GM19035 (cell line): ENCODE measurements around the gene DCTN5.
"Not testable (repeated sequence)": the region's sequence is repeated elsewhere in the genome, so short reads cannot be mapped to it uniquely, and the experiment has no call there.

Source experiments
- ATAC-seq: cut with Tn5 transposase; IDR thresholded peaks from one replicate; pipeline ENCODE4 v1.9.1; 2021; ENCODE audit not compliant: unreplicated experiment

DCTN5 gene

GRCh38 chr16:23691483-23692189 is 50.4 kb downstream of the DCTN5 start:
- no peak for ATAC-seq

DNA sequence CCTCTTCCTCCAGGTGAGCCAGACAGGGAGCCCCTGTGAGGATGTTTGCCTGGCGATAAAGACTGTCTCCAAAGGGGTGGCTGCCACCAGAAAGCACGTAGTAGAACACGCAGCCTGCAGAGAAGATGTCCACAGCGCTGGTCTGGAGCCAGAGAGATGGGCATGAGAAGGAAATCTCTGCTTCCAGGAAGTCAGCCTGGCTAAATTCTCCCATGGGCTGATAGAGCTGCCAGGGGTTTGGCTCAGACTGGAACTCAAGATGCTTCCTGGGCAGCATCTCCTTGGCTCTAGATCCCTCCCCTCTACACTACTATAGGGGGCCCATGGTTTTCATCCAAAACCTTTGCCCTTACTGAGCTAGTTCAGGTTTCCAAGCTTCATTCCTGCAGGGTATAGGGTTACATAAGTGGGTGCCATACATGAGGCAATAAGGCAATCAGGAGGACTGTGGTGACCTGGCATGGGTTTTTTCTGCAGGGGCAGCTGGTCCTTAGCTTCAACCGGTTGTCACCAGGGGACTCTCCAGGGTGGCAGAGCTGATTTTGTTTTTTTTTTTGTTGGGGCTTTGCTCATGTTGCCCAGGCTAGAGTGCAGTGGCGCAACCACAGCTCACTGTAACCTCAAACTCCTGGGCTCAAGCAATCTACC is 51.0 kb downstream of the DCTN5 start:
- no peak for ATAC-seq

- ATAC-seq, result no peak
Measured at GRCh38 chr16:23694265-23694643, 53.0 kb downstream of the DCTN5 start.

DNA sequence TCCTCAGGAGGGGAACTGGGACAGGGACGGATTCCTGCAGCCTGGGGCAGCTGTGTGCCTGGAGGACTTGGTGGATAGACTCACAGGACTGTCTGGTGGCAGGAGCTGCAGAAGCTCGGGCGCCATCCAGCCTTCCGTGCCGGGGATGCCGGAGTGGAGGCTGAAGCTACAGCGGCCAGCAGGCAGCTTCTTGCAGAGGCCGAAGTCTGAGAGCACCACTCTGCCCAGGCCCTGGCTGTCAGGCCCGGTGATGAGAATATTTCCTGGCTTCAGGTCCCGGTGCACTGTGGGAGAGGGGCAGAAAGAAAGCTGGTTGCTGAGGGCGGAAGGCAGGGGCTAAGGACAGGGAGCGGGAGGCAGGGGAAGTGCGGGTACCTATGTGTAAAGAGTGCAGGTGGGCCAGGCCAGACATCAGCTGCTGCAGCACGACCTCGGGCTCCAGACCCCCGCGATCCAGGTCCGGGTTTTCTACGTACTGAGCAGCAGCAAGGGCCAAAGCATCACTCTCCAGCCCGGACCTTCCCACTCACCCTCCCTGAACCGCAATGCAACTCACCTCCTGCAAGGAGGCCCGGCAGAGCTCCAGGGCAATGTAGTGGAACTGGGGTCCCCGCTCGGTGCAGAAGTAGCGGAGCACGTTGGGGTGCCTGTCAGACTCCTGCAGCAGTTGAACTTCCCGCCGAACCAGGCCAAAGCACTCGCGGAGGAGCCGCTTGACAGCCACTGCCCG is 53.5 kb downstream of the DCTN5 start:
- no peak for ATAC-seq

DNA sequence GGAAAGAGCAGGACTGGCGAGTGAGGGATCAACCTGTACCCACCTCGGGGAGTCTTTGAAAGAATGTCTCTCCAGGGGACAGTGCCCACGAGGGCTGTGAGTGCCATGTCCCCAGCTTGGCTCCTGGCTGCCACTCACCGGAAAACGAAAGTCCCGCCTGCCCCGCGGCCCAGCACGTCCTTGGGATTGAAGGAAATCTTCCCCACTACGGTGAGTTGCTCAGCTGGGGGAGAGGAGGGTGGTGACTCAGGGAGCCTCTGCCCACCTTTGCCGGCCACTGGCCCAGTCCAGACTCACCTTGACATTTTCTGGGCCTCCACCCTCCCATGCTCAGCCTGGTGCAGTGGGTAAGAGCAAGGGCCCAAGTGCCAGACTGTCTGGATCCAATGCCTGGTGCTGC is 54.5 kb downstream of the DCTN5 start:
- ATAC-seq, result no peak

DNA sequence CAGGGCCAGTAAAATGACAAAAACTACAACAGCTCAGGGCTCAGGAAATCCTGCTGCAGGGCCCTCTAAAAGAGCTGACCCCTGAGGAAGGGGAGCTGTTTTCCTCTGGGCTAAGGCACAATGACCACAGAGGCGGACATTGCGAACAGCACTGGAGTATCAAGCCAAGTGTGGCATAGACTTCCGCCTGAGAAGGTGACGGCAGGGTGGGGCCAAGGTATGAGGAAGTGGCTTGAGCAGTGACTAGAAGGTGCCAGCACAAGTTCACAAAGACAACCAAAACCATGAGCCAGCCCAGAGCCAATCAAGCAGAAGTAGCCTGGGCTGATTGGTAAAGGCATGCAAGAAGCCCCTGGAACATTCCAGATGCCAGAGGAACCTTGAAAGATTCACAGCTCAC is 57.8 kb downstream of the DCTN5 start:
- ATAC-seq, result no peak

DNA sequence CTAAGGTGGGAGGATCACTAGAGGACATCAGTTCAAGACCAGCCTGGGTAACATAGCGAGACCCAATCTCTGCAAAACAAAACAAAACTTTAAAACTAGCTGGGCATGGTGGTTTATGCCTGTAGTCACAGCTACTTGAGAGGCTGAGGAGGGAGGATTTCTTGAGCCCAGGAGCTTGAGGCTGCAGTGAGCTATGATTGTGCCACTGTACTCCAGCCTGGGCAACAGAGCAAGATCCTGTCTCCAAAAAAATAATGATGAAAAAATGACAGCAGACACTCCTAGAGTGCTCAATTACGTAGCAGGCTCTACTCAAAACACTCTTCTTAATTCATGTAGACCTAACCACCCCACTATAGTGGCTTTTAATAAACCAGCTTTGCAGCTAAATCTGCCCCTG is 58.8 kb downstream of the DCTN5 start:
- no peak for ATAC-seq

DNA sequence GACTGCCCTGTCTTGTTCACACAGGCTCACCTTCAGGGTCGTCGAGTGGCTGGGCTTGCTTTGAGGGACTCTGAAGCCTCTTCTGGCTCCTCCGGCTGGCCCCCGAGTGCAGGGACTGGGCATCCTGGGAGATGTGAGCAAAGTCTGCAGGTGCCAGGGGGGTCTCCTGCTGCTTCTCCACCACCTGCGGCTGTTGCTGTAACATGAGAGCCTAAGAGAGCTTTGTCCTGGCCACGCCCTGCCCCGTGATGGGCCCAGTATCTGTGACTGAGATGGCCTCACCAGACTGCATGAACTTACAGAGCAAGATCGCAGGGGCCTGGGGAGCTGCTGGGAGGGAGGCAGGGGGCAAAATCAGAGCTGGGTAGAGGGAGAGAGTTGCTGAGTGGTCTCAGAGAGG is 59.2 kb downstream of the DCTN5 start:
- no peak for ATAC-seq

DNA sequence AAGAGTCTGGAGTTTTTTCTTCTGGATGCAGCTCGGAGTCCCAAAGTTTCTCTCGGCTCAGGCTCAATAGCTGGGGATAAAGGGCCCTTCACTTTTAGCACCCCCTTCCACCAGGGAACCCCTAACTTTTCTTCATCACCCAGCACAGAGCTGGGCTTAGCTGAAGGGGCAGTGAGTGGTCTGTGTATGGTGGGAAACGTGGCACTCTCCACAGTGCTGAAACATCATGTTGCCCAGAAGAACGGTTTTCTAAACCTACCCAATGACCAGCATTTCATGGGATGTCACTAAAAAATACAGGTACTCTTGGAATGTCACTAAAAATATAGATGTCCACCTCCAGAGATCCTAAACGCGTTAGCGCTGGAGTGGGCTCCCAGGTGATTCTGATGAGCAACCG is 59.8 kb downstream of the DCTN5 start:
- ATAC-seq, result no peak

DNA sequence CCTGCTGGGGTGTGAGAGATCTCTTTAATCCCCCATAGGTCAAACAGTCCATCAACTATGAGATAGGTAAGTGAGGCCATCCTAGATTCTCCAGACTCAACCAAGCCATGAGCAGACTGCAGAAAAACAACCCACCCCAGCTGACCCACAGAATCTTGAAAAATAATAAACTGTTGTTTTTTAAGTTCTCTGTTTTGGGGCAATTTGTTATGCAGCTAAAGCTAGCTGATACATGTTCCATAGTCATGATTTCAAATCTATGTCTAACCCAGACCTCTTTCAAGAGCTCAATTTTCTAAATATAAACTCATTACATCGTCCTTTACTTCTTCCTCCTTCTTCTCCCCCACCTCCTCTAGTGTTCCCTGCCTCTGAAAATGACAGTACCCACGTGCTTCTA is 61.7 kb downstream of the DCTN5 start:
- no peak for ATAC-seq

GRCh38 chr16:23704772-23705516 is 63.7 kb downstream of the DCTN5 start:
- ATAC-seq, result no peak

- ATAC-seq, result no peak
Measured at GRCh38 chr16:23705517-23705902, 64.2 kb downstream of the DCTN5 start.

GRCh38 chr16:23706439-23706838 is 65.2 kb downstream of the DCTN5 start:
- ATAC-seq, result no peak

- ATAC-seq, result no peak
Measured at GRCh38 chr16:23709536-23709935, 68.3 kb downstream of the DCTN5 start.

GRCh38 chr16:23710008-23710407 is 68.7 kb downstream of the DCTN5 start:
- ATAC-seq, result no peak

- no peak for ATAC-seq
Measured at GRCh38 chr16:23710504-23710903, 69.2 kb downstream of the DCTN5 start.

DNA sequence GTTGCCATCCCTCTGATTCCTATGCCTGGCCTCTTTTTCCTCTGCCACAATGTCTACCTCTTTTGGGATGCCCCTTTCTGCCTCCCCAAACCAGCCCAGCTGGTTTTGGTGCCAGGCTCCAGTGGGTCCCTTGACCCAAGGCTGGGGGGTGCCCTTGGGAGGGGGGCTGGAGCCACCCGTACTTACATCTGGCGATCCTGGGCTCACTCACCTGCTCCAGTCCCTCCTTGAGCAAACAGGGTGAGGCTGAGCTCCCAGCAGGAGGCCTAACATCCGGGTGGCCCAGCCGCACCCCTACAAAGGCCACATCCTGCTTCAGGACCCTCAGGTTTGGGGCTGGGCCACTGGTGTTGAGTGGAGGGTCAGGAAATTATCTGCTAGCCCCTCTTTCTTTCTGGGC is 70.5 kb downstream of the DCTN5 start:
- no peak for ATAC-seq

GRCh38 chr16:23712976-23713375 is 71.7 kb downstream of the DCTN5 start, which contains the start of gene ERN2:
Gene ERN2 (minus strand): TSS chr16:23713222. CDS start chr16:23713187, 35 bp downstream.
- no peak for ATAC-seq

DNA sequence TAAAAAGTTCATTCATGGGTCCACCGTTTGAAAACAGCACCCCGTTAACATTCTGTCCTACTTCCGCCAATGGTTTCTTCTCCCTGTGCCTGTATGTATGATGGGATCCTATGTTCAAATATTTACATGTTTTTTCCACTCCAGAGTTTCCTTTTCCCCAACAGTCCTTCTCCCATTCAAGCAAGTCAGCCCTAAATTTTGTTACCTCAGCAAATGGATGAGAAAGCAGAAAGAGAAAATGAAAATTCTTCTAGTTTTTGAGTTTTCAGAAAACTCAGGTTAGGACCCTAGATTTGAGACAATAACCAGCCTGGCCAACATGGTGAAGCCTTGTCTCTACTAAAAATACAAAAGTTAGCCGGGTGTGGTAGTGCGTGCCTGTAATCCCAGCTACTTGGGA is 75.2 kb downstream of the DCTN5 start:
- no peak for ATAC-seq

DNA sequence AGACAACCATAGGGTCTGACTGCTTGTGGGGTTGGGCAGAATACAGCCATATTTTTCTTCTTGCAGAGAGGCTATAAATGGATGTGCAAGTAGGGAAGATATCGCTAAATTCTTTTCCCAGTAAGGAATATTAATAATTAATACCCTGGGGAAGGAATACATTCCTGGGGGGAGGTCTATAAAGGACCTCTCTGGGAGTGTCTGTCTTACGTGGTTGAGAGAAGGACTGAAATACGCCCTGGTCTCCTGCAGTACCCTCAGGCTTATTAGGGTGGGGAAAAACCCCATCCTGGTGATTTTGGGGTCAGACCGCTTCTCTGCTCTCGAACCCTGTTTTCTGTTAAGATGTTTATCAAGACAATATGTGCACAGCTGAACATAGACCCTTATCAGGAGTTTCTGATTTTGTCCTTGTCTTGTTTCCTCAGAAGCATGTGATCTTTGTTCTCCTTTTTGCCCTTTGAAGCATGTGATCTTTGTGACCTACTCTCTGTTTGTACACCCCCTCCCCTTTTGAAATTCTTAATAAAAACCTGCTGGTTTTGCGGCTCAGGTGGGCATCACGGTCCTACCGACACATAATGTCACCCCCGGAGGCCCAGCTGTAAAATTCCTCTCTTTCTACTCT is 81.5 kb downstream of the DCTN5 start:
- ATAC-seq, result not testable (repeated sequence)
